A549 (cell line): ENCODE results near the gene SCYGR2. TPM values are rescaled to one million over a fixed set of nuclear protein-coding genes. Genes with fewer than 3 reads are reported as not detected.

ENCODE experiments used
- ATAC-seq, 2 experiments: fragments of 200-7000 bp in 1 of 2; fragments of >200 bp in 1 of 2; cut with Nextera tagmentation in 1 of 2; cut with Tn5 transposase in 1 of 2; 3 replicates each; pipeline versions ENCODE4 v1.8.0 to v1.9.1; 2018 to 2020; ENCODE audit warnings: mild to moderate bottlenecking in 1 of 2, moderate library complexity in 1 of 2
- CTCF ChIA-PET: fragments of 300-600 bp; sonication (Branson Sonifier 250); formaldehyde crosslinking; extraction: SDS; loops from one replicate; lab custom pipeline; 2021; ENCODE audit warnings: antibody characterized with exemption, inconsistent platforms; lab: Yijun Ruan, JAX
- POLR2A ChIA-PET: fragments of 350-600 bp; formaldehyde crosslinking; extraction: SDS; loops from one replicate; lab custom pipeline; 2021; ENCODE audit warnings: antibody characterized with exemption, inconsistent platforms; lab: Yijun Ruan, JAX
- DNase-seq, 2 experiments: peaks; one replicate each; pipeline versions ENCODE4 v3.0.0 to v3.0.0-alpha.2; 2011 to 2016; ENCODE audit warnings: low read depth in 1 of 2, low spot score in 1 of 2
- FAIRE-seq: peaks from 2 replicates; lab custom pipeline; 2011; peaks lifted over from hg19 to GRCh38; lab: Jason Lieb, UNC
- H3K27ac ChIP-seq, 2 experiments: fragments of >200 bp; sonication (Bioruptor Twin); formaldehyde crosslinking; 3 replicates each; pipeline ENCODE4 v1.5.1; 2016 to 2017
- H3K4me1 ChIP-seq: fragments of >200 bp; sonication (Bioruptor Twin); formaldehyde crosslinking; 3 replicates; pipeline ENCODE4 v1.6.1; 2016
- H3K4me2 ChIP-seq: fragments of >200 bp; sonication (Bioruptor Twin); formaldehyde crosslinking; 3 replicates; pipeline ENCODE4 v1.6.1; 2016
- H3K4me3 ChIP-seq: fragments of >200 bp; sonication (Bioruptor Twin); formaldehyde crosslinking; 3 replicates; pipeline ENCODE4 v1.5.1; 2016
- H3K9me3 ChIP-seq: fragments of >200 bp; sonication (Bioruptor Twin); formaldehyde crosslinking; 3 replicates; pipeline ENCODE4 v1.6.1; 2016
- ATOH8 ChIP-seq: fragments of 250-450 bp; sonication (Bioruptor Pico); IDR thresholded peaks from 2 replicates; pipeline ENCODE4 v1.5.0; 2020; ENCODE audit warnings: low read depth, mild to moderate bottlenecking, moderate library complexity
- BCL3 ChIP-seq: fragments of >200 bp; sonication (Bioruptor Twin); formaldehyde crosslinking; IDR thresholded peaks from 3 replicates; pipeline ENCODE4 v1.6.1; 2016
- CEBPB ChIP-seq, 2 experiments: fragments of >200 bp in 1 of 2; sonication (Bioruptor Twin) in 1 of 2; formaldehyde crosslinking in 1 of 2; IDR thresholded peaks; 2 replicates each; pipeline ENCODE4 v1.6.1; 2012 to 2016
- CHD2 ChIP-seq: fragments of 150-350 bp; IDR thresholded peaks from 2 replicates; pipeline ENCODE4 v1.6.1; 2014; ENCODE audit warnings: low read length; ENCODE audit not compliant: partially characterized antibody
- EHF ChIP-seq: fragments of 250-450 bp; sonication (Bioruptor Pico); IDR thresholded peaks from 2 replicates; pipeline ENCODE4 v1.5.0; 2020; ENCODE audit warnings: mild to moderate bottlenecking
- EHMT2 ChIP-seq: fragments of 200-600 bp; sonication (generic); IDR thresholded peaks from 2 replicates; pipeline ENCODE4 v1.6.1; 2016; ENCODE audit warnings: antibody characterized with exemption, low read depth, mild to moderate bottlenecking, moderate library complexity
- ELK1 ChIP-seq: fragments of 150-350 bp; IDR thresholded peaks from 2 replicates; pipeline ENCODE4 v1.6.1; 2014; ENCODE audit warnings: low read depth, mild to moderate bottlenecking, low read length
- FOSB ChIP-seq: fragments of 250-450 bp; sonication (Bioruptor Pico); IDR thresholded peaks from 2 replicates; pipeline ENCODE4 v1.5.0; 2020; ENCODE audit warnings: mild to moderate bottlenecking, moderate library complexity
- FOSL2 ChIP-seq, 2 experiments: fragments of 450-650 bp in 1 of 2; fragments of >200 bp in 1 of 2; sonication (Bioruptor Twin) in 1 of 2; formaldehyde crosslinking; IDR thresholded peaks; 2 replicates each; pipeline versions ENCODE4 v1.5.0 to v1.6.1; 2016 to 2020; ENCODE audit warnings: mild to moderate bottlenecking in 1 of 2, moderate library complexity in 1 of 2
- FOXS1 ChIP-seq: fragments of 250-450 bp; sonication (Bioruptor Pico); IDR thresholded peaks from 2 replicates; pipeline ENCODE4 v1.5.0; 2020; ENCODE audit warnings: mild to moderate bottlenecking, moderate library complexity
- HES2 ChIP-seq: fragments of >200 bp; sonication (Bioruptor Twin); formaldehyde crosslinking; IDR thresholded peaks from 2 replicates; pipeline ENCODE4 v1.6.1; 2016
- HOXB13 ChIP-seq: fragments of 250-450 bp; sonication (Bioruptor Pico); IDR thresholded peaks from 2 replicates; pipeline ENCODE4 v1.5.0; 2020; ENCODE audit warnings: low read depth, mild to moderate bottlenecking, moderate library complexity
- JUN ChIP-seq, 2 experiments: fragments of >200 bp; sonication (Bioruptor Twin); formaldehyde crosslinking; IDR thresholded peaks; 2 replicates in 1 of 2; 3 replicates in 1 of 2; pipeline ENCODE4 v1.6.1; 2016 to 2017
- JUNB ChIP-seq: fragments of >200 bp; sonication (Bioruptor Twin); formaldehyde crosslinking; IDR thresholded peaks from 2 replicates; pipeline ENCODE4 v1.6.1; 2016
- MAFK ChIP-seq: fragments of 450-650 bp; IDR thresholded peaks from 2 replicates; pipeline ENCODE4 v1.6.1; 2014; ENCODE audit not compliant: partially characterized antibody
- MAX ChIP-seq: IDR thresholded peaks from 2 replicates; pipeline ENCODE4 v1.6.1; 2012
- MAZ ChIP-seq: fragments of 150-350 bp; IDR thresholded peaks from 2 replicates; pipeline ENCODE4 v1.6.1; 2014; ENCODE audit warnings: antibody characterized with exemption, low read depth, low read length, borderline replicate concordance
- NPAS2 ChIP-seq: fragments of 250-450 bp; sonication (Bioruptor Pico); IDR thresholded peaks from 2 replicates; pipeline ENCODE4 v1.8.0; 2022; ENCODE audit warnings: mild to moderate bottlenecking, moderate library complexity, borderline replicate concordance
- NR3C1 ChIP-seq: fragments of >200 bp; sonication (Bioruptor Twin); formaldehyde crosslinking; IDR thresholded peaks from 3 replicates; pipeline ENCODE4 v1.6.1; 2017
- PHF8 ChIP-seq: fragments of 200-600 bp; sonication (generic); IDR thresholded peaks from 2 replicates; pipeline ENCODE4 v1.6.1; 2016; ENCODE audit warnings: low read depth, mild to moderate bottlenecking, antibody characterized with exemption, moderate library complexity, borderline replicate concordance
- POLR2A ChIP-seq: IDR thresholded peaks from 2 replicates; pipeline ENCODE4 v1.6.1; 2012; ENCODE audit warnings: mild to moderate bottlenecking, low read length
- RAD21 ChIP-seq, 2 experiments: fragments of >200 bp in 1 of 2; sonication (Bioruptor Twin) in 1 of 2; formaldehyde crosslinking in 1 of 2; IDR thresholded peaks in 1 of 2; conservative IDR thresholded peaks in 1 of 2; 2 replicates in 1 of 2; 3 replicates in 1 of 2; pipeline ENCODE4 v1.6.1; 2012 to 2018; ENCODE audit warnings: inconsistent platforms in 1 of 2
- REST ChIP-seq: fragments of 200-600 bp; sonication (generic); IDR thresholded peaks from 2 replicates; pipeline ENCODE4 v1.6.1; 2016; ENCODE audit warnings: antibody characterized with exemption, mild to moderate bottlenecking, moderate library complexity
- SREBF2 ChIP-seq: fragments of 450-650 bp; IDR thresholded peaks from 2 replicates; pipeline ENCODE4 v1.6.1; 2014; ENCODE audit warnings: mild to moderate bottlenecking, moderate library complexity
- TP53 ChIP-seq: fragments of 250-450 bp; sonication (Bioruptor Pico); IDR thresholded peaks from 2 replicates; pipeline ENCODE4 v1.5.0; 2021; ENCODE audit warnings: mild to moderate bottlenecking, moderate library complexity
- ZC3H11A ChIP-seq: fragments of 450-650 bp; IDR thresholded peaks from 2 replicates; pipeline ENCODE4 v1.6.1; 2014; ENCODE audit warnings: antibody characterized with exemption, mild to moderate bottlenecking
- WGBS: methylation state at CpG from one replicate; pipeline ENCODE4 v1.1.6; 2017; ENCODE audit errors: missing lambda C conversion rate; 5-methylcytosine and 5-hydroxymethylcytosine counted together
- polyA plus RNA-seq, 4 experiments: library from polyadenylated mRNA; depleted of rRNA in 3 of 4; stranded (reverse); fragments of >200 nt; fragmentation: RNase III in 1 of 4; extraction: RNeasy Plus Mini Kit Qiagen cat#74134 plus additional on column Dnase treatment in 1 of 4; gene quantifications; 2 replicates in 3 of 4; 3 replicates in 1 of 4; pipeline ENCODE4 v1.2.3, GENCODE V29; 2011 to 2017

SCYGR2 gene
- polyA plus RNA-seq, 2 of the 4 experiments (the other 2 are of a cell fraction), result not detected

- ATAC-seq, result no peak
- DNase-seq, result no peak
- no peak for TF ChIP-seq CHD2
- TF ChIP-seq ATOH8, result no peak
- TF ChIP-seq NR3C1, result no peak
- TF ChIP-seq HOXB13 (CRISPR knock-in tag), result no peak
- no peak for TF ChIP-seq HES2
- TF ChIP-seq REST, result no peak
- no peak for TF ChIP-seq MAX
- TF ChIP-seq BCL3, result no peak
- no peak for TF ChIP-seq EHMT2
- no peak for TF ChIP-seq TP53
- no peak for TF ChIP-seq FOXS1 (CRISPR knock-in tag)
- CTCF ChIA-PET, result interaction anchor here (1.6 kb wide), 1 partner anchor 30 kb away, joined by 3 read pairs; no protein-coding TSS in a partner anchor
- Histone ChIP-seq H3K27ac (no peak overlapping the region), H3K4me1 (peaks cover 8% of the 10 kb centered on the region; the same call in 1 of the 3 replicates), H3K9me3 (no peaks in the 10 kb centered on the region), H3K4me3 (no peak overlapping the region), H3K4me2 (no peak overlapping the region)
- POLR2A ChIA-PET, result no interaction called here
- 90% methylated on average over 11 of the region's 16 CpGs for WGBS
- FAIRE-seq, result no peak
Observed at GRCh38 chr2:227608561-227609338, 10.1 kb downstream of the SCYGR2 start.

- ChIA-PET CTCF (no interaction called here), POLR2A (no interaction called here)
- Histone ChIP-seq H3K27ac (no peak overlapping the region), H3K9me3 (no peaks in the 10 kb centered on the region), H3K4me1 (peaks cover 8% of the 10 kb centered on the region; the same call in 1 of the 3 replicates), H3K4me2 (no peak overlapping the region), H3K4me3 (no peak overlapping the region)
- DNase-seq (no peak), ATAC-seq (no peak), FAIRE-seq (no peak)
- TF ChIP-seq ZC3H11A (no peak), MAZ (no peak), RAD21 (conservative IDR thresholded peaks at IDR 0.05 in 1 of 2, IDR thresholded peaks at IDR 0.05 in 1 of 2) (no peak), CEBPB (IDR thresholded peaks at IDR 0.05) (no peak), HES2 (no peak), FOSL2 (IDR thresholded peaks at IDR 0.05) (no peak), FOSL2 (CRISPR knock-in tag; IDR thresholded peaks at IDR 0.05) (no peak), JUNB (no peak), SREBF2 (no peak), FOXS1 (CRISPR knock-in tag) (no peak), NPAS2 (CRISPR knock-in tag) (no peak), FOSB (no peak), EHF (CRISPR knock-in tag) (no peak), POLR2A (no peak), MAFK (no peak), JUN (IDR thresholded peaks at IDR 0.05) (no peak), PHF8 (no peak), ELK1 (no peak)
- 91% methylated on average over 2 of the region's 2 CpGs for WGBS
Observed at GRCh38 chr2:227610123-227610522, 11.4 kb downstream of the SCYGR2 start.
